ENCODE measurements around the gene FRAT2.

DNA sequence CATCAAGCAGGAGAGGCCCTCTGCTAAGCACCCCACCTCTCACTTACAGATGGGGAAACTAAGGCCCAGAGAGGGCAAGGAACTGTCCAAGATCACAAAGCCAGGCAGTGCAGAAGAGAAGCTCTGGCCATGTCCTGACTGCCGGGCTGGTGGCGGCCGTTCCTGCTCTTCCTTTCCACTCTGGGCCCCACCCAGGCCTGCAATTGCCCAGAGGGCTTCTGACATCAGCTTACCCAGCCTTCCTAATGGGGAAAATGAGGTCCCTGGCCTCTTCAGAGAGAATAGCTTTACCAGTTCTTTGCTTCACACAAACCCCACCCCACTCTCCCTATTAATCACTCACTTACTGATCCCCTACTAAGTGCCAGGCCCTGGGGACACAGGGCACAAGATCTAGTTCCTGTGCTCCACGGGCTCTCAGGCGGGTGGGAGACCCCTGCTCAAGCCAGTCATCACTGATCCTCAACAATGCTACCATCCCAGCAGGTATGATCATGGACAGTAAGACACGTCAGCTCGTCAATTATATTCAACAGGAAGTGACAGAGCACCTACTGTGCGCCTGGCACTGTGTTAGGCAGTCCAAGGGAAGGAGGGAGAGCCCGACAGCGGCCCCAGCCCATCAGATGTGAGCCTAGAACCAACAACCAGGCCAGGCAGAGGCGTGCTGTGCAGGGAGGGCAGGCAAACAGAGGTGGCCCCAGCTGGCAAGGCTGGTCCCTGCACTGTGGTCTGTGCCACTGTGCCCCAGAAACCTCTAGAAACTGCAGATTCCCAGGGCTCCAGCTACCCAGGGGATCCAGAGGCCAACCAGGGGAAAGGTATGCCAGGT, 26.4 kb upstream of the FRAT2 start:
- TF ChIP-seq, protein P1, sequence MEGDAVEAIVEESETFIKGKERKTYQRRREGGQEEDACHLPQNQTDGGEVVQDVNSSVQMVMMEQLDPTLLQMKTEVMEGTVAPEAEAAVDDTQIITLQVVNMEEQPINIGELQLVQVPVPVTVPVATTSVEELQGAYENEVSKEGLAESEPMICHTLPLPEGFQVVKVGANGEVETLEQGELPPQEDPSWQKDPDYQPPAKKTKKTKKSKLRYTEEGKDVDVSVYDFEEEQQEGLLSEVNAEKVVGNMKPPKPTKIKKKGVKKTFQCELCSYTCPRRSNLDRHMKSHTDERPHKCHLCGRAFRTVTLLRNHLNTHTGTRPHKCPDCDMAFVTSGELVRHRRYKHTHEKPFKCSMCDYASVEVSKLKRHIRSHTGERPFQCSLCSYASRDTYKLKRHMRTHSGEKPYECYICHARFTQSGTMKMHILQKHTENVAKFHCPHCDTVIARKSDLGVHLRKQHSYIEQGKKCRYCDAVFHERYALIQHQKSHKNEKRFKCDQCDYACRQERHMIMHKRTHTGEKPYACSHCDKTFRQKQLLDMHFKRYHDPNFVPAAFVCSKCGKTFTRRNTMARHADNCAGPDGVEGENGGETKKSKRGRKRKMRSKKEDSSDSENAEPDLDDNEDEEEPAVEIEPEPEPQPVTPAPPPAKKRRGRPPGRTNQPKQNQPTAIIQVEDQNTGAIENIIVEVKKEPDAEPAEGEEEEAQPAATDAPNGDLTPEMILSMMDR (IDR thresholded peaks at IDR 0.05 in 4 of 5, conservative IDR thresholded peaks at IDR 0.05 in 1 of 5), result no peak
- TF ChIP-seq POLR2A (IDR thresholded peaks at IDR 0.05), result no peak
